Measurements from ENCODE around the gene VPS35.
"Not testable (repeated sequence)": the region's sequence is repeated elsewhere in the genome, so short reads cannot be mapped to it uniquely, and the experiment has no call there.

Gene VPS35

DNA sequence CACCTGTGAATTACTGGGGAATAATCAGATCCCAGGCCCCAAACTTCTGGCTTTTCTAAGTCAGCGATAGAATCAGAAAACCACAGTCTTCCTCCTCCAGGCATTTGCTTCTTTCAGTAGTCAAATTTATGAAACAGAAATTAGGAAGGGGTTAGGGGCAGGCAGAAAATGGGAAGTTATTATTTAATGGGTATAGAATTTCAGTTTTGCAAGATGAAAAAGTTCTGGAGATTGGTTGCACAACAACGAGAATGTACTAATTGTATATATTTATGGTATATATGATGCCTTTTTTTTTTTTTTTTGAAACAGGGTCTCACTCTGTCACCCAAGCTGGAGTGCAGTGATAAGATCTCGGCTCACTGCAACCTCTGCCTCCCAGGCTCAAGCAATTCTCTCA, 23.9 kb upstream of the VPS35 start:
- no peak for DNase-seq (ENCODE audit: low spot score)

DNA sequence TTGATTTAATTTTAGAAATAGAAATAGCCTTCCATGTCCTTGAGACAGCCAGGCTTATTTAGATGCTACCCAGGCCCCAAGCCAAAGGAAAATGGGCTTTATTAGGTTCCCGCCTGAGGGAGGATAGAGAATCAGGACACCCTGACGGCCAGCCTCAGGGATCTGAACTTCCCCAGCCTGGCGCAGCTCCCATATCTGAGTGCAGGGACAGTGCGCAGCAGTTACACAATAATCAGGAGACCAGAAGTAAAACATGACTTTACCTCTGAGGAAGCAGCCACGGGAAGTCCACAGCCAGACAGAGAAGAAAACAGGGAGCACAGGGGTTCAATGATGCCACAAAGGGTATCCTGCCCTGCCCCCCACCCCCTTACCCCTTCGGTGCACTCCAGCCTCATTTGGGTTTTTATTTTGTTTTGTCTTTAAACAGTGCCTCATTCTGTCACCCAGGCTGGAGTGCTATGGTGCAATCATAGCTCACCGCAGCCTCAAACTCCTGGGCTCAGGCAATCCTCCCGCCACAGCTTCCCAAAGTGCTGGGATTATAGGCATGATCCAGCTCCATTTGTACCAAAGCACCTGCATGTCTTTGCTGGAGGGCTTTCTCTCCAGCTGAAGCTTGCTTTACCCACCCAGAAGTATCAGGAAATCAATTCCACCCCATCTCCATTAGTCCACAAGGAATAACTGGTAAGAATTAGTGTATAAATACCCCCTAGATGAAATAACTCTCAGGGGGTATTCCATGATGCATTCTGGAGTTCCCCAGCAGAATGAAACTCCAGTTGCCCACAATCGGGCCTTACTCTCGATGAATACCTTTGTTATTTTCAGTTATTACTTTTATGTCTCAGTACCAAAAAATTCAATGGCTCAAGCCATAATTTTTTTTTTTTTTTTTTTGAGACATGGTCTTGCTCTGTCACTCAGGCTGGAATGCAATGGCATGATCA, 22.4 kb upstream of the VPS35 start:
- no peak for DNase-seq (ENCODE audit: low spot score)

DNA sequence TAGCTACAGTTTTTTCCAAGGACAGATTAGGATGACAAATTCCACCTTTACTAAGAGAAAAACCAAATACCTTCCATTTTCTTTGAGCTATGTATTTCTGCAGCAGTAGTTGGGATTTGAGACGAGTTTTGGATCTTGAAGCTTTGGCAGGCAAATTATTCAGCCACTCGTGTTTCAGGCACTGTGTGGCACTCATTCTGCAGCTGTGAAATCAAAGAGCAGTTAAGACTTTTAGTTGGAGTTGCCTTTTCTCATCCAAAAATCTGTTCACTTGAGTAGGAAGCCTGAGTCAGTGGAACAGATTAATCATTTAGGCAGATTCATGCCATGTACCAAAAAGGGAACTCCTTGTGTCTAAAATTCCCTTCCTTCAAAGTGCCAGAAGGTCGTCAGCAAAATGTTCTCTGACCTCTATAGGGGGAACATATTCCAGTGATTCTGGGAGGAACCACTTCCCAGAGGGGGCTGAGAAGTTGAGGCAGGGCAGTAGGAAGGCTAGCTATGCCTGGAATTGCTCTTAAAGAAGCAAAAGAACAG, 20.6 kb upstream of the VPS35 start:
- DNase-seq (ENCODE audit: low spot score), result no peak

DNA sequence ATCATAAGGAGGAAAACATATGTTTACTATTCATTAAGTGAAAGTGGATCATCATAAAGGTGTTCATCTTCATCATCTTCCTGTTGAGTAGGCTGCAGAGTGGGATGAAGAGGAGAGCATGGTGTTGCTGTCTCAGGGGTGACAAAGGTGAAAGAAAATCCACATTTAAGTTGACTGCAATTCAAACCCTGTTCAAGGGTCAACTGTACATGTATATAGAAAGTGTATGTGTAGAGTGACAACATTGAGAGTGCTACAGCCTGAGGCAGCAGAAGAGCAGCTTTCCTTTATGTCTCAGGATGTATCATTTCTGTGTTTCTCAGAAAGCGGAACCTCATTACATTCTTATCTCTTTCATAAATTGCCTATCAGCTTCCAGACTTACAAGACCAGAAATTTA, 17.7 kb upstream of the VPS35 start:
- no peak for DNase-seq (ENCODE audit: low spot score)

DNA sequence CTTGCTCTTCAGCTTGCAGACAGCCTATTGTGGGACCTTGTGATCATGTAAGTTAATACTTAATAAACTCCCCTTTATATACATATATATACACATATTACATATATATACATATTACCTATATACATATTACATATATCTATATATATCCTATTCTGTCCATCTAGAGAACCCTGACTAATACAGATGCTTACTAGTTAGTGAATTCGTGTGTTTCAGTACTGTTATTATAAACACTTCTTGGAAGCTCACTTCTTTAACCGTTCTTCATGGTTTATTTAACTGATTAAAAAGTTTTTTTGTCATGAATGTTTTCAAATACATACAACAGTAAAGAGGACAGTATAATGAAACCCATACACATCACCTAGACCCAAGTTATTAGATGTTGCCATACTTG, 13.1 kb upstream of the VPS35 start:
- no peak for DNase-seq (ENCODE audit: low spot score)

DNA sequence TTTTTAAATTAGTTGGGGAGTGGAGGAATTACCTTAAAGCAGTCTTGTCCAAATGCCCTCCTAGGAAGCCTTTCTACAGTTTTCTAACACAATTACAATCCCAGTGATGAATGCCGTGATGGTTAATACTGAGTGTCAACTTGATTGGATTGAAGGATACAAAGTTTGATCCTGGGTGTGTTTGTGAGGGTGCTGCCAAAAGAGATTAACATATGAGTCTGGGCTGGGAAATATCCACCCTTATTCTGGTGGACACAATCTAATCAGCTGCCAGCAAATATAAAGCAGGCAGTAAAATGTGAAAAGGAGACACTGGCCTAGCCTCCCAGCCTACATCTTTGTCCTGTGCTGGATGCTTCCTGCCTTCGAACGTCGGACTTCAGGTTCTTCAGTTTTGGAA, 12.6 kb upstream of the VPS35 start:
- DNase-seq (ENCODE audit: low spot score), result no peak

DNA sequence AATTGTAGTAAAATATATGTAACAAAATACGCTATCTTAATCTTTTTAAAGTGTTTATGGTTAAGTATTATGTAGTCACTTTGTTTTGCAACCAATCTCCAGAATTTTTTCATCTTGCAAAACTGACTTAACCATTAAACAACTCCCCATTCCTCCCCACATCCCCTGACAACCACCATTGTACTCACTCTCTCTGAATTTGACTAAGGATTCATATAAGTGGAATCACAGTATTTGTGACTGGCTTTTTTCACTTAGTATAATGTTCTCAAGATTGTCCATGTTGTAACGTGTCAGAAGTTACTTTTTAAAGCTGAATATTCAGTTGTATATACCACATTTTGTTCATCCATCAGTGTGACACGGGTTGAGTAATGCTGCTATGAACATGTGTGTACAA, 11.1 kb upstream of the VPS35 start:
- no peak for DNase-seq (ENCODE audit: low spot score)

DNA sequence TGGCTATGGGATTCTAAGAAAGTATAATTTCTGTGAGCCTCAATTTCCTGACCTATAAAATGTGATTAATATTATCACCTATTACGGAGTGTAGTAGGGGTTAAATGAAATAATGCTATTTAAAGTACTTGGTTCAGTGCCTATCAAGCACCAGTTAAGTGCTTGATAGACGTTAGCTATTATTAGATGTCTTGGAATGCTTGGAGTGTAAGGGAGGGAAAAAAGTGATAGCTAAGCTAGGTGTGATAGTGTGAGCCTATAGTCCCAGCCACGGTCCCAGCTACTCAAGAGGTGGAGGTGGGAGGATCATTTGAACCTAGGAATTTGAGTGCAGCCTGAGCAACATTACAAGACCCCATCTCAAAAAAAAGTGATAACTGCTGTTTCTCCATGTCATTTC, 8.0 kb upstream of the VPS35 start:
- no peak for DNase-seq (ENCODE audit: low spot score)

DNA sequence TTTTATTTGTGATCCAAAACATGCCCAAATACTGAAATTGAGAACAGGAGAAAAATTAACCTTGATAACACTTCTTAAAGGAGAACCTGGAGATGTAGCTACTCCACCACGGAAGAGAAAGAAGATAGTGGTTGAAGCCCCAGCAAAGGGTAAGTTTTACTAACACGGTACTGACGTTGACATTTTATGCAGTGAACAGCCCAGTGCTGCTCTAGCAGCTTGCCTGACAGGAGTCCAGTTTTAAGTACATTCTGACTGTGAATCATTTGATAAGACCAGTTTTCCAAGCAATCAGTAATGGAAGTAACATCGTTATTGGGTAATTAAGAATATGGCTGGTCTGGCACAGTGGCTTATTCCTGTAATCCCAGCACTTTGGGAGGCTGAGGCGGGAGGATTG, 7.0 kb upstream of the VPS35 start:
- DNase-seq (ENCODE audit: low spot score), result no peak

DNA sequence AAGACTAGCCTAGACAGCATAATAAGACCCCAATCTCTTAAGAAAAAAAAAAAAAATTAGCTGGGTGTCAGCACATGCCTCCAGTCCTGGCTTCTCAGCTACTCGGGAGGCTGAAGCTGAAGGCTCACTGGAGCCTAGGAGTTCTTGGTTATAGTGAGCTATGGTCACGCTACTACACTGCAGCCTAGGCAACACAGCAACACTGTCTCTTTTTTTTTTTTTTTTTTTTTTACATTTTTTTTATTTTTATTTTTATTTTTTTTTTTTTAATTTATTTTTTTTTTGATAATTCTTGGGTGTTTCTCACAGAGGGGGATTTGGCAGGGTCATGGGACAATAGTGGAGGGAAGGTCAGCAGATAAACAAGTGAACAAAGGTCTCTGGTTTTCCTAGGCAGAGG, 4.6 kb upstream of the VPS35 start:
- DNase-seq (ENCODE audit: low spot score), result no peak

DNA sequence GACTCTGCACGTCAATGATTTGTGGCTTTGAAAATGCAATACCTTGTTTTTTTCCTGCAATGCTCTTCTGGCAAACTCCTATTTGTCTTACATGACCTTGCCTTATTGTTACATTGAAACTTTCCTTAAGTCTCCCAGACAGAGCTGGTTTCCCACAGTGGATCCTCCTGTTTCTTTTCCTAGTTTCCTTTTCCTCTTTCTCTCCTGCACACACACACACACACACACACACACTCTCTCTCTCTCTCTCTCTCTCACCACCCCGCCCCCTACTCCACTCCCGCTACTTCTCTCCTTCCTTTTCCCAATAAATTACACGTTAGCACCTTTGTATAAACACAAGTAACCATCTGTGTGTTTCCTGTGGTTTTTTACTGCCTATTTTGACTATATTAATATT, 2.7 kb upstream of the VPS35 start:
- DNase-seq (ENCODE audit: low spot score), result no peak

DNA sequence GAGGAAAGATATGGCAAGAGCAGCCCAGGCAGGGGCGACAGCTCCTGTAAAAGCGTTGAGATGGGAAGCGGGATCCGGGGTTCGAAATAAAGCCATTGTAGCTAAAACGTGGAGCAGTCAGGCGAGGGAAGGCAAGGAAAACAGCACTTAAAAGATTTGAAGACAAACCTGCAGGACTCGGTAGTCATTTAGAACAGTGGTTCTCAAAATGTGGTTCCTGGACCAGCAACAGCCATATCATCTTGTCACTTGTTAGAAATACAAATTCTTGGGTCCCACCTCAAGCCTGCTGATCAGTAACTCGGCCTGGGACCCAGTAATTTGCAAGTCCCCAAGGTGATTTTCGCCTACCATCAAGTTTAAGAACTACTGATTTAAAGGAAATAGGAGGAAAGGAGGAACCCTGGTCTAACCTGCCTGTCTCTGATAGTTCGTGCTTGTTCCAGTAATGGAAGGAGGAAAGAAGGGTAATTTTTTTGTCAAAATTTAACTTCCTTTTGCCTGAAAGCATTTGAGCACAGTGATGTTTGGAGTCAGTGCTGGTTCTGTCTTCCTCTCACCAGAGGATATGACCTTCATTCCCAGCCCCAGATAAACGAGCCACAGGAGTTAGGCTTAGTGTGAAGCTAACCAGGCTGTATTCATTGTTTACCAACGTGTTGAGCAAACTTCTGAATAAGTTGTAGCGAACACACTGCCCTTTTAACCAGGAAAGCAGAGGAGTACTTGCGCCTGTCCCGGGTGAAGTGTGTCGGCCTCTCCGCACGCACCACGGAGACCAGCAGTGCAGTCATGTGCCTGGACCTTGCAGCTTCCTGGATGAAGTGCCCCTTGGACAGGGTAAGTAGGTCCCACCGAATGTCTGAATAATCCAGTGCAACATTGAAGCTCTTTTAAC, 1.6 kb upstream of the VPS35 start:
- DNase-seq (ENCODE audit: low spot score), result no peak

DNA sequence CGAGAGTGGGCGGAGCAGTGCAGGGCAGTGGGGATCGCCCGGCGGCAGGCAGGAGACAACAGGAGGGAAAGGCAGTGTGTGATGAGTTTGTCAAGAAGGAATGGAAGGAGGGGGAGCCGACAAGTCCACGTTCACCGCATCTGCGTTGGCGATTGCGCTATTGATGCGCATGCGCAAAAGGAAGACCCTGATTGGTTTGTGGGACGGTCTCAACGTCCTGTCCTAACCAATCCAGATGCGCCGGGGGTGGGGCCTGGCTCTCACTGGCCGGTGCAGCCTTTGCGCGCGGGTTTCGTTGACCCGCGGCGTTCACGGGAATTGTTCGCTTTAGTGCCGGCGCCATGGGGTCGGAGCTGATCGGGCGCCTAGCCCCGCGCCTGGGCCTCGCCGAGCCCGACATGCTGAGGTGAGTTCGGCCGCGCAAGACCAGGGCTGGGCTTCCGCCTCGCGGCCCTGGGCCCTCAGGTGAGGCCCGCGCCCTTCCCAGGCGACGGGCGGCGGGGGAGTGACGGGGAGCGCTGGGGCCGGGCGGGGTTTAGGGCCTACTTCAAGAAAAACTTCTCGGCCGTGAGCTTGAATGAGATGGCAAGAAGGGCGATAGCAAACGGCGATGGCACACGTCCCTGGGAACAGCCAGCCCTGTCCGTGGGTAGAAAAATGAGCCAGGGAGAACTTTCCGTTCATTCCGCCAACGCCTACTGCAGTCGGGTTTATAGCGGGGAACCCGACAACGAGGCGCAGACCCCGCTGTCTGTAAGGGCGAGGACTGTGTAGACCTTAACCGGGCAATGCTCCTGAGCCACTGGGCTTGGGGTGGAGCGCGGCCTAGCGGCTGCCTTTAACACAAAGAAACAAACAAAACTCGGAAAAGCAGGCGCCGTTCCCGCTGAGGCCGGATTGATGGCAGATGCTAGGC, 645 bp upstream of the VPS35 start, which contains the start of gene ORC6:
Gene ORC6 (plus strand): TSS at position 295 of the 916 bp plus-strand sequence. CDS start 47 bp downstream, at position 342.
- DNase-seq (ENCODE audit: low spot score), result peak; percentile 94

DNA sequence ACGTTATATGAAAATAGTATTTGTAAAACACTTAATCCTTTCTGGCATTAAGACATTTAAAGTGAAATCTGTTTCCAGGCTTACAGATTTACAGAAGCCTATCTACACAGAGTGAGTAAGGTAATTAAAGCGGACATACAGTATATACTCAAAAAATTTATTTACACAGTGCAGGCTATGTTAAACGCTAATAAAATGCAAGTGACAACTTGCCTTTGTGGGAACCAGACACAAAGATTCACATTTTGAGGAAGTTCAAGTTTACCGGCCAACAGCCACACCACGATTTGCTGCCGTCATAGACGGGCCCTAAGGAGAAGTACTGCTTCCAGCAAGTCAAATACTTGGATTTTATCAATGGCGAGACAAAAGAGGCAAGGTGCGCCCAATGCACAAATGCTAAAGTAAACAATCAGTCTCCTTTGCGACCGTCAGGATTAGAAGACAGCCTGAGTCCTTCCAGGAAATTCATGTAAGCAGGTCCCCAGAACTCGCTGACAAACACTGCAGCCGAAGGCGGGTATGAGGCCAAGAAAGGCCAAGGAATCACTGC, 801 bp downstream of the VPS35 start:
- no peak for DNase-seq (ENCODE audit: low spot score)

DNA sequence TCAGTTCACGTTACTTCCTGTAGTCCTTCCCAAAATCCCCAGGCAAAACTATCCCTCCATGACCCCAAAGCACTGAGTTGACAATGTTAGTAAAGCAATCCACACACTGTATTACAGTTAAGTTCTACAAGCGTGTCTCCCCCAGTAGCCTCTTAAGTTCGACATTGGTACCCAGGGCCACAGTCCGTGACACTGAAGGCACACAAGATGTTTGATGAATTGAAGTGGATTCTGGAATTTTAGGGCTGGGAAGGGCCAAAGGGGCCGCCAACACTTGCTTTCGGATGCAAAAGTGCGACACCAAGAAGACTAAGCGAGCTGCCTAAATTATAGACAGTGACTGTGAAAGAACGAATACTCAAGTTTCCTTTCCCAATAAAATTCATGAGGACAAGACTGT, 1.5 kb downstream of the VPS35 start:
- no peak for DNase-seq (ENCODE audit: low spot score)

DNA sequence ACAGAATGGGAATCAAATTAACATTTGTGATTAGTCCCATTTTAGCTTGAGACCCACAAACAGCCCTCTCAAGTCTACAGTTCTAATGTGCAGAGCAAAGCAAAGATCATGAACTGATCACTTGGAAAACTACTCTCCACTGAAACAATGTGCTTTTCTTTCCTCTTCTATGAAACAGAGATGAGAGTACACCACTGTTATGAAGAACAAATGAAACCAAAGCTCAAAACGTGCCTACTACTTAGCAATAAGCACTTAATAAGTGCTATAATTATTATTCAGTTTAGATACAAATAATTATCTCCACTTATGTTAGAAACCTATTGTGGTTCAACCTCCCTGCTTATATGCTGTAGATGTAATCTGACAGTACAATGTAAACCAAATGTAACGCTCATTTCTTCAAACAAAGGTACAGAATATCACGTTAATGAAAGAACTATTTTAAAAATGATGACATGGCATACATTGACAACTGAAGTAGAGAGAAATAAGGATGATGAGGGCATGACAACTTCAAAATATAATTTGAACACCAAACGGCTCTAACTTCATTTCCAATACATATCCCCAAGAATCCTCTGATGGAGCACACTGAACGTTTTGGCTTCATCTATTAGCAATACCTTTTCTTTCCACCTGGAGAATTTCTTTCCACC, 2.0 kb downstream of the VPS35 start:
- DNase-seq (ENCODE audit: low spot score), result no peak

DNA sequence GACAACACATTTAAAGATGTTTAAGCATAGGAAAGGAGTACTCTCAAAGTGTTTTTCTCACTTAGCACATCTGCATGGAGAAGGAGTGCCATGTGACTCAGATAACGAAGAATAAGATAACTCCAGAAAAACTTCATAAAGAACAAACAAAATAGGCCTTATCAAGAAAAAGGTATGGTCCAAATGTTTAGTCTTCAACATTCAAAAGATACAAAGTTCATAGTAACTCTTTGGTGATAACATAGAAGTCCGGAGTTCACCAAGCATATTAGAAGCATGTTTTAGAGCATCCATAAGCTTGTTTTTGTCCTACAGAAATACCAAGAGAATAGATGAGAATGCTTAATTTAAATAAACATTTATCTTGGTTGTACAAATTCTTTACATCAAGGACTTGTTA, 7.1 kb downstream of the VPS35 start:
- not testable (repeated sequence) for DNase-seq (ENCODE audit: low spot score)

DNA sequence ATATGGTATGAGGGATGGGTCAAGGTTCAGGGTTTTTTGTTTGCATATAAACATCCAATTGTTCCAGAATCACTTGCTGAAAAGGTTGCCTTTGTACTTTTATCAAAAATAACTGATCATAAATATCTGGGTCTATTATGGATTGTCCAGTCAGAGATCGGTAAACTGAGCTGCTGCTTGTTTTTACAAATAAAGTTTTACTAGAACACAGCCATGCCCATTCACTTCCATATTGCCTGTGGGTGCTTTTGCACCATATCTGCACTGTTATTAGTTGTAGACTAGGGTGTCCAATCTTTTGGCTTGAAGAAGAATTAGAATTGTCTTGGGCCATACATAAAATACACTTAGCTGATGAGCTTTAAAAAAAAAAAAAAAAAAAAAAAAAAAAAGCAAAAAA, 11.0 kb downstream of the VPS35 start:
- DNase-seq (ENCODE audit: low spot score), result not testable (repeated sequence)

DNA sequence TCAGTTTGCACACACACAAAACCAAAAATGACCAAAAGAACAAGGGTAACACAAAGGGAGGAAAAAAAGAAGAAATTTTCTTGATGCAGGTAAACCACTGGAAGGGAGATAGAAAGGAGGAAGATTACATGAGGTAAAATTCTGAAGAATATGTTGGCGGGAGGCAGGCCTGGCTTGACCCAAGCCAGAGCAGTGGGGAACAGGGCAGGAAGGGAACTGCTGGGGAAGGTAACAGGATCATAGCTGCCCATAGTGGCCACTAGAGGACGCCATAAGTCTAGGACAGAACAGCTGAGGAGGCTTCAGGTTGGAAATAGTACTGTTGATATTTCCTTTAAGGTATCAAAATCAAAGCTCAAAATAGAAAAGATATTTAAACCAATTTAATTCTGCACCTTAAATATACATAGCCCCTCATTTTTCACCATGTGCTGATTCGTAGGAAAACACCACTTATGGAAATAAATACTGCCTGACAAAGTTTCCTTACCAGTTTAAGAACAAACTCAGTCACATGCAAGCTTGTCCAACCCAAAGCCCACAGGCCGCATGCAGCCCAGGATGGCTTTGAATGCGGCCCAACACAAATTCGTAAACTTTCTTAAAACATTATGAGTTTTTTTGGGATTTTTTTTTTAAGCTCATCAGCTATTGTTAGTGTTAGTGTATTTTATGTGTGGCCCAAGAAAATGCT, 15.5 kb downstream of the VPS35 start:
- DNase-seq (ENCODE audit: low spot score), result peak; percentile 75

DNA sequence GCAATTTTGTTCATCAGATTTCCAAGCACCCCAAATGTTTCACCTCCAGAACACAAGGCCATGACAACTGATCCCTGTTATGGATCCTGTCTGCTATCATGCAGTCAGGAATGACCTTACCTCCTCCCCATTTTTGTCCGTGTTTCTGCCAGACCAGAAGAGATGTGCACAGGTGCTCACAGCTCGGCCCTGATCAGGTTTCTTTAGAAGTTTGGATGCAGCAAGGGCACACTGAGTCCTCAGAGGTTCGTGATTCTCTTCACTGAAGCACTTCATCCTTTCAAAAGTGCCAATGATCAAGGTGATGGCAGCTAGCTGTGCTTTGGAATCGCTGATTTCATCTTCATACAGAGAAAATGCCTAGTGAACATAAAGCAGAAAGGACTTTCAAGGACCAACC, 26.9 kb downstream of the VPS35 start:
- DNase-seq (ENCODE audit: low spot score), result no peak

Data from D341Med (cell line).